Suprapubic skin (tissue), 4 donors: ENCODE measurements around the gene ANXA2R. TPM values are rescaled to one million over a fixed set of nuclear protein-coding genes. Genes with fewer than 3 reads are reported as not detected.

Source experiments
- DNase-seq, 2 donors: peaks; one replicate each; pipeline ENCODE4 v3.0.0-alpha.2; 2019; ENCODE audit warnings: low spot score in 2 of 2
- H3K27ac ChIP-seq: fragments of 200-600 bp; sonication (generic); one replicate; pipeline ENCODE4 v1.5.1; 2019
- H3K27me3 ChIP-seq: fragments of 200-600 bp; sonication (generic); one replicate; pipeline ENCODE4 v1.5.1; 2019
- H3K36me3 ChIP-seq: fragments of 200-600 bp; sonication (generic); one replicate; pipeline ENCODE4 v1.5.1; 2019
- H3K4me1 ChIP-seq: fragments of 200-600 bp; sonication (generic); one replicate; pipeline ENCODE4 v1.5.1; 2019
- H3K4me3 ChIP-seq: fragments of 200-600 bp; sonication (generic); one replicate; pipeline ENCODE4 v1.5.1; 2019; ENCODE audit warnings: mild to moderate bottlenecking
- H3K9me3 ChIP-seq: fragments of 200-600 bp; sonication (generic); one replicate; pipeline ENCODE4 v1.5.1; 2019
- CTCF ChIP-seq, 2 donors: fragments of 200-600 bp in 1 of 2; fragments of 450-650 bp in 1 of 2; sonication (generic) in 1 of 2; IDR thresholded peaks; one replicate each; pipeline ENCODE4 v1.5.1; 2016 to 2019; ENCODE audit warnings: antibody characterized with exemption in 2 of 2, mild to moderate bottlenecking in 1 of 2, moderate library complexity in 1 of 2
- EP300 ChIP-seq: sonication (generic); formaldehyde crosslinking; IDR thresholded peaks from one replicate; pipeline ENCODE4 v1.6.1; 2017; ENCODE audit warnings: antibody characterized with exemption
- POLR2A ChIP-seq, 2 donors: fragments of 450-650 bp; IDR thresholded peaks; one replicate each; pipeline ENCODE4 v1.6.1; 2017; ENCODE audit warnings: antibody characterized with exemption in 2 of 2, mild to moderate bottlenecking in 2 of 2, moderate library complexity in 2 of 2
- POLR2AphosphoS5 ChIP-seq, 3 donors: sonication (generic); formaldehyde crosslinking; IDR thresholded peaks; one replicate each; pipeline ENCODE4 v1.6.1; 2017; ENCODE audit warnings: antibody characterized with exemption in 3 of 3
- WGBS: methylation state at CpG from one replicate; pipeline ENCODE4 v1.1.5; 2018; 5-methylcytosine and 5-hydroxymethylcytosine counted together
- total RNA-seq, 4 donors: library from RNA; depleted of rRNA; stranded (reverse); fragments of >200 nt; gene quantifications; one replicate each; pipeline ENCODE4 v1.1.0, GENCODE V29; 2016

The ANXA2R gene
- total RNA-seq, 4 donors from 2014 or later, result 0.39 to 3.1 (median 0.89) TPM; not detected in 1

DNA sequence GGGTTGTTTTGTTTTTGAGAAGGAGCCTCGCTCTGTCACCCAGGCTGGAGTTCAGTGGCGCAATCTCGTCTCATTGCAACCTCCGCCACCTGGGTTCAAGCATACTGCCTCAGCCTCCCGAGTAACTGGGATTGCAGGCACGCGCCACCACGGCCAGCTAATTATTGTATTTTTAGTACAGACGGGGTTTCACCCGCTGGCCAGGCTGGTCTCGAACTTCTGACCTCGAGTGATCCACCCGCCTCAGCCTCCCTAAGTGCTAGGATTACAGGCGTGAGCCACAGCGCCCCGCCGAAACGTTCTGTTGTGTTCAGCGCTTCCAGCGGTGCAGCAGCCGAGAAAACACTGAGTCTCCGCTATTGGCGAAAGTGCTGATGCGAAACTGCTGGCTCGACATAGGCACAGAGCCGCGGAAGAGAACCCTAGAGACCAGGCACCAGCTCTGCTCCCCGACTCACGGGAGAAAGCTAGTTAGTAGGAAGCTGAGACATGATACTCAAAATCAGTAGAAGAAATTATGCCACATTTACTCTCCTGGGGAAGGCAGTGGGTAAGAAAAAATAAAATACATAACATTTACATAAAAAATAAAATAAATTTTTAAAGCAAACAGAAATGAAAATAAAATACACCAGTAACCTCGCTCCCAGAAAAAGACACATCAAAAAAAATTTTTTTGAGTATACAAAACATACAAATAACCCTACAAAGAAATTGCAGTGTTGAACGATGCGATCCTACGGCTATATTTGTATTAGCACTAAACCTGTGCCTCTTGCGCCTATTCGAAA is 31.6 kb downstream of the ANXA2R start:
- TF ChIP-seq EP300 (no peak), CTCF (IDR thresholded peaks at IDR 0.05) (no peak), POLR2A (IDR thresholded peaks at IDR 0.05) (peak in 1 of 2 donors; percentile 40), POLR2AphosphoS5 (IDR thresholded peaks at IDR 0.05) (peak; percentile 42 to 78 (median 59))
- H3K27me3 ChIP-seq, result peaks cover 10% of the 10 kb centered on the region
- peak overlapping the region; percentile 61 for H3K4me3 ChIP-seq
- H3K4me1 ChIP-seq, result peaks cover 25% of the 10 kb centered on the region
- 10% methylated on average over 22 of the region's 35 CpGs for WGBS
- no peaks in the 10 kb centered on the region for H3K36me3 ChIP-seq
- H3K9me3 ChIP-seq, result no peaks in the 10 kb centered on the region
- peak overlapping the region; percentile 90 for H3K27ac ChIP-seq
- DNase-seq, result peak; percentile 91 to 93

- no peaks in the 10 kb centered on the region for H3K9me3 ChIP-seq
- peaks cover 15% of the 10 kb centered on the region for H3K27me3 ChIP-seq
- DNase-seq, result peak in 1 of 2 donors; percentile 86
- H3K4me1 ChIP-seq, result peaks cover 25% of the 10 kb centered on the region
- no peak for TF ChIP-seq POLR2A (IDR thresholded peaks at IDR 0.05)
- TF ChIP-seq EP300, result no peak
- TF ChIP-seq CTCF (IDR thresholded peaks at IDR 0.05), result no peak
- TF ChIP-seq POLR2AphosphoS5 (IDR thresholded peaks at IDR 0.05), result no peak
- no peaks in the 10 kb centered on the region for H3K36me3 ChIP-seq
- 3% methylated on average over 22 of the region's 25 CpGs for WGBS
- H3K27ac ChIP-seq, result peak overlapping the region; percentile 90
- peak overlapping the region; percentile 61 for H3K4me3 ChIP-seq
These were observed 32.2 kb downstream of the ANXA2R start for GRCh38 chr5:43007911-43008362.

GRCh38 chr5:43007246-43007910 is 32.7 kb downstream of the ANXA2R start:
- Histone ChIP-seq H3K4me3 (peak overlapping the region; percentile 61), H3K9me3 (no peaks in the 10 kb centered on the region), H3K27me3 (peaks cover 21% of the 10 kb centered on the region), H3K4me1 (peaks cover 25% of the 10 kb centered on the region), H3K36me3 (no peaks in the 10 kb centered on the region), H3K27ac (peak overlapping the region; percentile 90)
- TF ChIP-seq EP300 (no peak), POLR2AphosphoS5 (IDR thresholded peaks at IDR 0.05) (no peak), POLR2A (IDR thresholded peaks at IDR 0.05) (no peak), CTCF (IDR thresholded peaks at IDR 0.05) (no peak)
- DNase-seq, result peak; percentile 90 to 92
- WGBS, result 3% methylated on average over 27 of the region's 27 CpGs

- peak overlapping the region; percentile 61 for H3K4me3 ChIP-seq
- no peaks in the 10 kb centered on the region for H3K36me3 ChIP-seq
- no peak for DNase-seq
- H3K9me3 ChIP-seq, result no peaks in the 10 kb centered on the region
- peaks cover 25% of the 10 kb centered on the region for H3K4me1 ChIP-seq
- H3K27ac ChIP-seq, result peak overlapping the region; percentile 90
- H3K27me3 ChIP-seq, result peaks cover 27% of the 10 kb centered on the region
- no peak for TF ChIP-seq POLR2AphosphoS5 (IDR thresholded peaks at IDR 0.05)
- TF ChIP-seq CTCF (IDR thresholded peaks at IDR 0.05), result no peak
- no peak for TF ChIP-seq POLR2A (IDR thresholded peaks at IDR 0.05)
- no peak for TF ChIP-seq EP300
- 82% methylated on average over 19 of the region's 19 CpGs for WGBS
These were observed 33.5 kb downstream of the ANXA2R start for GRCh38 chr5:43006424-43007202.
